HEK293 (cell line): ENCODE measurements around the gene TNS1.
"Not testable (repeated sequence)": the region's sequence is repeated elsewhere in the genome, so short reads cannot be mapped to it uniquely, and the experiment has no call there.

Experiments
- CTCF ChIA-PET: fragments of 350-600 bp; formaldehyde crosslinking; extraction: SDS; loops from one replicate; lab custom pipeline; 2021; ENCODE audit warnings: antibody characterized with exemption; lab: Yijun Ruan, JAX
- POLR2A ChIA-PET: fragments of 300-600 bp; formaldehyde crosslinking; extraction: SDS; loops from one replicate; lab custom pipeline; 2020; ENCODE audit warnings: antibody characterized with exemption, inconsistent platforms; lab: Yijun Ruan, JAX
- H3K27ac ChIP-seq: fragments of 200-500 bp; sonication (Bioruptor generic); 2 replicates; pipeline ENCODE4 v1.5.1; 2014; ENCODE audit warnings: low read depth, low read length, control low read depth, inconsistent platforms; ENCODE audit errors: extremely low read depth
- H3K36me3 ChIP-seq, 2 experiments: fragments of 200-500 bp in 1 of 2; sonication (Bioruptor generic) in 1 of 2; 1 replicate in 1 of 2; 2 replicates in 1 of 2; pipeline ENCODE4 v1.5.1; 2014 to 2017; ENCODE audit warnings: inconsistent platforms in 2 of 2, low read length in 2 of 2; ENCODE audit not compliant: control insufficient read depth in 2 of 2, insufficient read depth in 1 of 2
- H3K4me1 ChIP-seq: fragments of 200-500 bp; sonication (Bioruptor generic); 2 replicates; pipeline ENCODE4 v1.5.1; 2014; ENCODE audit warnings: mild to moderate bottlenecking, low read length, inconsistent platforms; ENCODE audit not compliant: control insufficient read depth, insufficient read depth
- H3K4me3 ChIP-seq: 2 replicates; pipeline ENCODE4 v1.5.1; 2011; ENCODE audit warnings: low read depth, mild to moderate bottlenecking, control low read depth, low read length, moderate library complexity
- H3K9me3 ChIP-seq: fragments of 200-500 bp; sonication (Bioruptor generic); 2 replicates; pipeline ENCODE4 v1.5.1; 2014; ENCODE audit warnings: low read depth, low read length, inconsistent platforms; ENCODE audit not compliant: control insufficient read depth, insufficient read depth
- KLF10 ChIP-seq: fragments of 450-650 bp; IDR thresholded peaks from 2 replicates; pipeline ENCODE4 v1.5.1; 2018; ENCODE audit warnings: missing biosample characterization, mild to moderate bottlenecking, missing genetic modification characterization
- KLF7 ChIP-seq: fragments of 450-650 bp; formaldehyde crosslinking; IDR thresholded peaks from 2 replicates; pipeline ENCODE4 v1.5.1; 2016; ENCODE audit warnings: missing biosample characterization, missing genetic modification characterization, borderline replicate concordance
- SP2 ChIP-seq: fragments of 450-650 bp; formaldehyde crosslinking; IDR thresholded peaks from 2 replicates; pipeline ENCODE4 v1.5.1; 2016; ENCODE audit warnings: missing biosample characterization, missing genetic modification characterization
- YY2 ChIP-seq: fragments of 450-650 bp; formaldehyde crosslinking; IDR thresholded peaks from 2 replicates; pipeline ENCODE4 v1.5.1; 2016; ENCODE audit warnings: missing biosample characterization, missing genetic modification characterization
- ZBTB20 ChIP-seq: fragments of 450-650 bp; formaldehyde crosslinking; IDR thresholded peaks from 2 replicates; pipeline ENCODE4 v1.5.1; 2016; ENCODE audit warnings: missing biosample characterization, missing genetic modification characterization
- ZFP69B ChIP-seq: fragments of 450-650 bp; formaldehyde crosslinking; IDR thresholded peaks from 2 replicates; pipeline ENCODE4 v1.5.1; 2016; ENCODE audit warnings: missing biosample characterization, missing genetic modification characterization
- ZNF292 ChIP-seq: fragments of 450-650 bp; formaldehyde crosslinking; IDR thresholded peaks from 2 replicates; pipeline ENCODE4 v1.5.1; 2016; ENCODE audit warnings: low read depth, missing biosample characterization, missing genetic modification characterization, borderline replicate concordance
- ZNF335 ChIP-seq: fragments of 450-650 bp; formaldehyde crosslinking; conservative IDR thresholded peaks from 2 replicates; pipeline ENCODE4 v1.5.1; 2016; ENCODE audit warnings: missing biosample characterization, missing genetic modification characterization
- ZNF362 ChIP-seq: fragments of 450-650 bp; formaldehyde crosslinking; IDR thresholded peaks from 2 replicates; pipeline ENCODE4 v1.5.1; 2016; ENCODE audit warnings: missing biosample characterization, missing genetic modification characterization
- ZNF391 ChIP-seq: fragments of 450-650 bp; formaldehyde crosslinking; IDR thresholded peaks from 2 replicates; pipeline ENCODE4 v1.5.1; 2016; ENCODE audit warnings: low read depth, missing biosample characterization, missing genetic modification characterization, borderline replicate concordance
- ZNF513 ChIP-seq: fragments of 450-650 bp; IDR thresholded peaks from 2 replicates; pipeline ENCODE4 v1.5.1; 2018; ENCODE audit warnings: missing biosample characterization, missing genetic modification characterization
- ZNF521 ChIP-seq: fragments of 450-650 bp; formaldehyde crosslinking; IDR thresholded peaks from 2 replicates; pipeline ENCODE4 v1.5.1; 2017; ENCODE audit warnings: missing biosample characterization, mild to moderate bottlenecking, missing genetic modification characterization
- ZNF544 ChIP-seq: fragments of 450-650 bp; formaldehyde crosslinking; IDR thresholded peaks from 2 replicates; pipeline ENCODE4 v1.5.0; 2017; ENCODE audit warnings: missing biosample characterization, missing genetic modification characterization
- ZNF548 ChIP-seq: fragments of 450-650 bp; formaldehyde crosslinking; IDR thresholded peaks from 2 replicates; pipeline ENCODE4 v1.5.1; 2016; ENCODE audit warnings: missing biosample characterization, missing genetic modification characterization
- ZNF600 ChIP-seq: fragments of 450-650 bp; formaldehyde crosslinking; IDR thresholded peaks from 2 replicates; pipeline ENCODE4 v1.5.1; 2016; ENCODE audit warnings: missing biosample characterization, missing genetic modification characterization
- ZNF624 ChIP-seq: fragments of 450-650 bp; formaldehyde crosslinking; IDR thresholded peaks from 2 replicates; pipeline ENCODE4 v1.5.1; 2017; ENCODE audit warnings: missing biosample characterization, missing genetic modification characterization
- ZNF639 ChIP-seq: fragments of 450-650 bp; formaldehyde crosslinking; IDR thresholded peaks from 2 replicates; pipeline ENCODE4 v1.5.1; 2016; ENCODE audit warnings: missing biosample characterization, missing genetic modification characterization
- ZNF654 ChIP-seq: fragments of 450-650 bp; formaldehyde crosslinking; IDR thresholded peaks from 2 replicates; pipeline ENCODE4 v1.5.1; 2016; ENCODE audit warnings: low read depth, missing biosample characterization, missing genetic modification characterization
- ZNF785 ChIP-seq: fragments of 450-650 bp; formaldehyde crosslinking; IDR thresholded peaks from 2 replicates; pipeline ENCODE4 v1.5.1; 2016; ENCODE audit warnings: missing biosample characterization, missing genetic modification characterization
- TF ChIP-seq, protein P1 (sequence below): fragments of 450-650 bp; formaldehyde crosslinking; IDR thresholded peaks from 2 replicates; pipeline ENCODE4 v1.5.1; 2017; ENCODE audit warnings: missing biosample characterization, missing genetic modification characterization

Gene TNS1

GRCh38 chr2:218019411-218020060 lies 16.7 kb upstream of the TNS1 start:
- Histone ChIP-seq H3K4me3 (no peak overlapping the region), H3K9me3 (no peaks in the 10 kb centered on the region), H3K4me1 (no peaks in the 10 kb centered on the region), H3K36me3 (no peaks in the 10 kb centered on the region), H3K27ac (no peak overlapping the region)
- ChIA-PET CTCF (interaction anchor here (1.1 kb wide), 1 partner anchor 25 kb away, joined by 4 read pairs; no protein-coding TSS in a partner anchor), POLR2A (no interaction called here)
- no peak for TF ChIP-seq KLF10
- TF ChIP-seq ZNF544 (tag by site-specific recombination) = no peak
- TF ChIP-seq ZNF600 (tag by site-specific recombination) = no peak
- no peak for TF ChIP-seq ZNF639 (tag by site-specific recombination)
- no peak for TF ChIP-seq ZNF548 (tag by site-specific recombination)
- no peak for TF ChIP-seq ZNF654
- TF ChIP-seq ZFP69B (tag by site-specific recombination) = no peak
- TF ChIP-seq ZNF335 = no peak
- TF ChIP-seq ZNF521 (tag by site-specific recombination) = no peak
- no peak for TF ChIP-seq ZNF362 (tag by site-specific recombination)
- TF ChIP-seq ZNF624 (tag by site-specific recombination) = no peak
- TF ChIP-seq ZNF513 (tag by site-specific recombination) = no peak
- no peak for TF ChIP-seq YY2 (tag by site-specific recombination)
- TF ChIP-seq KLF7 (tag by site-specific recombination) = no peak
- TF ChIP-seq ZNF391 (tag by site-specific recombination) = no peak
- TF ChIP-seq SP2 (tag by site-specific recombination) = no peak
- no peak for TF ChIP-seq ZNF785 (tag by site-specific recombination)
- no peak for TF ChIP-seq ZNF292 (tag by site-specific recombination)
- no peak for TF ChIP-seq ZBTB20 (tag by site-specific recombination)
- TF ChIP-seq, protein P1, sequence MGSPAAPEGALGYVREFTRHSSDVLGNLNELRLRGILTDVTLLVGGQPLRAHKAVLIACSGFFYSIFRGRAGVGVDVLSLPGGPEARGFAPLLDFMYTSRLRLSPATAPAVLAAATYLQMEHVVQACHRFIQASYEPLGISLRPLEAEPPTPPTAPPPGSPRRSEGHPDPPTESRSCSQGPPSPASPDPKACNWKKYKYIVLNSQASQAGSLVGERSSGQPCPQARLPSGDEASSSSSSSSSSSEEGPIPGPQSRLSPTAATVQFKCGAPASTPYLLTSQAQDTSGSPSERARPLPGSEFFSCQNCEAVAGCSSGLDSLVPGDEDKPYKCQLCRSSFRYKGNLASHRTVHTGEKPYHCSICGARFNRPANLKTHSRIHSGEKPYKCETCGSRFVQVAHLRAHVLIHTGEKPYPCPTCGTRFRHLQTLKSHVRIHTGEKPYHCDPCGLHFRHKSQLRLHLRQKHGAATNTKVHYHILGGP (tag by site-specific recombination) = no peak

GRCh38 chr2:218018842-218019125 lies 16.0 kb upstream of the TNS1 start:
- H3K9me3 ChIP-seq, H3K27ac ChIP-seq, POLR2A ChIA-PET, H3K4me3 ChIP-seq, H3K4me1 ChIP-seq, H3K36me3 ChIP-seq: not testable (repeated sequence)
- CTCF ChIA-PET = interaction anchor here (1.1 kb wide), 1 partner anchor 25 kb away, joined by 4 read pairs; no protein-coding TSS in a partner anchor
